Lung (tissue), 12 donors: ENCODE data around the gene CTNNBIP1. TPM values are rescaled to one million over a fixed set of nuclear protein-coding genes. Genes with fewer than 3 reads are reported as not detected.
A peak's percentile ranks its signal among the peaks of the same experiment; 100 is the strongest.

ENCODE experiments used
- ATAC-seq: fragments of 200-7000 bp; cut with Tn5 transposase; one replicate; pipeline ENCODE4 v1.9.1; 2020; ENCODE audit warnings: moderate number of reproducible peaks; ENCODE audit not compliant: insufficient read depth, low FRiP score
- DNase-seq, 3 donors: peaks; one replicate each; pipeline ENCODE4 v3.0.0-alpha.2; 2013 to 2017
- H3K27ac ChIP-seq, 2 donors: one replicate each; pipeline ENCODE4 v1.5.1; 2013; ENCODE audit warnings: mild to moderate bottlenecking in 2 of 2, moderate library complexity in 2 of 2, control low read depth in 1 of 2, inconsistent platforms in 1 of 2, low read depth in 1 of 2, low read length in 1 of 2
- H3K27me3 ChIP-seq, 3 donors: one replicate each; pipeline ENCODE4 v1.5.1; 2013; ENCODE audit warnings: low read length in 2 of 3; ENCODE audit not compliant: control insufficient read depth in 3 of 3, insufficient read depth in 3 of 3
- H3K36me3 ChIP-seq, 4 donors: one replicate each; pipeline ENCODE4 v1.5.1; 2013; ENCODE audit warnings: low read length in 4 of 4, mild to moderate bottlenecking in 1 of 4, moderate library complexity in 1 of 4; ENCODE audit not compliant: control insufficient read depth in 4 of 4, insufficient read depth in 4 of 4
- H3K4me1 ChIP-seq, 5 donors: one replicate each; pipeline ENCODE4 v1.5.1; 2013; ENCODE audit warnings: low read length in 5 of 5, mild to moderate bottlenecking in 2 of 5, moderate library complexity in 1 of 5; ENCODE audit not compliant: control insufficient read depth in 5 of 5, insufficient read depth in 5 of 5
- H3K4me3 ChIP-seq: one replicate; pipeline ENCODE4 v1.5.1; 2013; ENCODE audit warnings: mild to moderate bottlenecking, control low read depth, moderate library complexity
- H3K9ac ChIP-seq, 2 donors: one replicate each; pipeline ENCODE4 v1.5.1; 2013; ENCODE audit warnings: low read length in 2 of 2, control low read depth in 1 of 2; ENCODE audit not compliant: insufficient read depth in 1 of 2
- H3K9me3 ChIP-seq, 4 donors: one replicate each; pipeline ENCODE4 v1.5.1; 2013; ENCODE audit warnings: low read length in 3 of 4, mild to moderate bottlenecking in 1 of 4, moderate library complexity in 1 of 4; ENCODE audit not compliant: control insufficient read depth in 4 of 4, insufficient read depth in 3 of 4
- CTCF ChIP-seq: IDR thresholded peaks from 2 replicates; pipeline ENCODE4 v1.5.1; 2012; ENCODE audit warnings: mild to moderate bottlenecking; ENCODE audit errors: control extremely low read depth, extremely low read depth
- WGBS, 2 donors: extraction: QIAGEN DNeasy Blood & Tissue Kit; methylation state at CpG; one replicate each; pipeline ENCODE4 v1.1.7; 2013; 5-methylcytosine and 5-hydroxymethylcytosine counted together
- polyA plus RNA-seq, 2 donors: library from polyadenylated mRNA; stranded (reverse); fragments of 200-250 nt; gene quantifications; one replicate each; pipeline ENCODE4 v1.2.1, GENCODE V29; 2013
- total RNA-seq, 2 donors: library from RNA; depleted of rRNA in 1 of 2; stranded (reverse); fragments of >200 nt in 1 of 2; gene quantifications; one replicate each; pipeline ENCODE4 v1.2.1, GENCODE V29; 2014 to 2021
- donor health status: control.
- donor health status: control.
- donor health status: Bipolar disorder and iron deficiency.
- donor health status: healthy.
- donor health status: DM: yes; HTN: yes; CAD: no.

Gene CTNNBIP1
- total and polyA plus RNA-seq, 4 donors: 31.2 to 57.1 (median 32.2) TPM

GRCh38 chr1:9850442-9851162, 59.5 kb downstream of the CTNNBIP1 start:
- H3K27ac ChIP-seq: no peak overlapping the region
- H3K27me3 ChIP-seq: no peaks in the 10 kb centered on the region
- no peaks in the 10 kb centered on the region for H3K4me1 ChIP-seq
- no peak overlapping the region for H3K4me3 ChIP-seq
- no peak overlapping the region for H3K9ac ChIP-seq
- H3K9me3 ChIP-seq: peaks cover 0 to 6% (median under 1%) of the 10 kb centered on the region in 4 donors
- ATAC-seq (no peak), DNase-seq (no peak)
- peaks cover 2 to 15% (median 6%) of the 10 kb centered on the region in 4 donors for H3K36me3 ChIP-seq
- no peak for TF ChIP-seq CTCF
- 33 to 68% methylated on average over 18 of the region's 18 CpGs for WGBS, 2 donors

- DNase-seq (no peak), ATAC-seq (no peak)
- H3K9ac ChIP-seq: no peak overlapping the region
- no peak overlapping the region for H3K4me3 ChIP-seq
- peaks cover 0 to 15% (median 6%) of the 10 kb centered on the region in 4 donors for H3K36me3 ChIP-seq
- H3K9me3 ChIP-seq: peaks cover 0 to 6% (median under 1%) of the 10 kb centered on the region in 4 donors
- H3K27ac ChIP-seq: no peak overlapping the region
- H3K27me3 ChIP-seq: no peaks in the 10 kb centered on the region
- H3K4me1 ChIP-seq: no peaks in the 10 kb centered on the region
- no peak for TF ChIP-seq CTCF
- 45 to 72% methylated on average over 20 of the region's 20 CpGs for WGBS, 2 donors
Observed at GRCh38 chr1:9849691-9850441, 60.2 kb downstream of the CTNNBIP1 start.

GRCh38 chr1:9848022-9848421, 62.0 kb downstream of the CTNNBIP1 start:
- DNase-seq: peak in 1 of 3 donors; percentile 25
- 35 to 50% methylated on average over 8 of the region's 8 CpGs for WGBS, 2 donors

More at GRCh38 chr1:9848022-9848421, 62.0 kb downstream of the CTNNBIP1 start:
- peaks cover 0 to 6% (median 3%) of the 10 kb centered on the region in 5 donors for H3K4me1 ChIP-seq
- no peak overlapping the region for H3K9ac ChIP-seq
- H3K4me3 ChIP-seq: no peak overlapping the region
- peaks cover 0 to 11% (median 1%) of the 10 kb centered on the region in 4 donors for H3K36me3 ChIP-seq
- peaks cover 0 to 2% (median 0%) of the 10 kb centered on the region in 4 donors for H3K9me3 ChIP-seq
- H3K27ac ChIP-seq: no peak overlapping the region
- ATAC-seq: no peak
- no peak for TF ChIP-seq CTCF
- no peaks in the 10 kb centered on the region for H3K27me3 ChIP-seq
